SU-DHL-6 (cell line): ENCODE measurements around the gene PRKCA.
"Not testable (repeated sequence)": the region's sequence is repeated elsewhere in the genome, so short reads cannot be mapped to it uniquely, and the experiment has no call there.

ENCODE experiments used
- H2AFZ ChIP-seq: fragments of 200-600 bp; sonication (generic); 2 replicates; pipeline ENCODE4 v1.6.1; 2014; ENCODE audit warnings: low read depth, mild to moderate bottlenecking, moderate library complexity, mixed read lengths, antibody characterized with exemption, low read length; ENCODE audit not compliant: severe bottlenecking
- H3F3A ChIP-seq: fragments of 200-600 bp; shearing (Covaris generic); 2 replicates; pipeline ENCODE4 v1.6.0; 2016; ENCODE audit warnings: antibody characterized with exemption, mild to moderate bottlenecking; ENCODE audit not compliant: insufficient read depth
- H3K27ac ChIP-seq: fragments of 200-600 bp; sonication (generic); 2 replicates; pipeline ENCODE4 v1.5.1; 2016; ENCODE audit warnings: low read depth, mild to moderate bottlenecking, low read length, moderate library complexity, mixed read lengths
- H3K27me3 ChIP-seq: fragments of 200-600 bp; sonication (generic), shearing (Covaris generic); 2 replicates; pipeline ENCODE4 v1.6.0; 2014; ENCODE audit warnings: mild to moderate bottlenecking, low read length
- H3K36me3 ChIP-seq: fragments of 200-600 bp; sonication (generic); 2 replicates; pipeline ENCODE4 v1.6.1; 2014; ENCODE audit warnings: mild to moderate bottlenecking, low read length, mixed read lengths
- H3K4me2 ChIP-seq: fragments of 300-600, 200-600 bp; shearing (Covaris generic), sonication (generic); 2 replicates; pipeline ENCODE4 v1.6.0; 2014; ENCODE audit warnings: low read length, low read depth, mild to moderate bottlenecking; ENCODE audit not compliant: poor library complexity, severe bottlenecking
- H3K4me3 ChIP-seq: fragments of 200-600 bp; sonication (generic); 2 replicates; pipeline ENCODE4 v1.5.1; 2014; ENCODE audit warnings: antibody characterized with exemption, low read length, mild to moderate bottlenecking, mixed read lengths; ENCODE audit not compliant: insufficient read depth, poor library complexity, severe bottlenecking
- H3K79me2 ChIP-seq: fragments of 200-600 bp; sonication (generic); 2 replicates; pipeline ENCODE4 v1.6.1; 2014; ENCODE audit warnings: mild to moderate bottlenecking, low read length, moderate library complexity; ENCODE audit not compliant: insufficient read depth
- H3K9ac ChIP-seq: fragments of 200-600 bp; sonication (generic); 2 replicates; pipeline ENCODE4 v1.7.0; 2014; ENCODE audit warnings: mild to moderate bottlenecking, low read length
- H3K9me2 ChIP-seq: fragments of 200-600 bp; sonication (generic); replicated peaks from 2 replicates; pipeline ENCODE4 v1.6.1; 2014; ENCODE audit warnings: low read length; ENCODE audit not compliant: insufficient read depth
- H3K9me3 ChIP-seq: fragments of 200-600 bp; sonication (generic); 2 replicates; pipeline ENCODE4 v1.6.1; 2014; ENCODE audit warnings: low read length, mixed read lengths; ENCODE audit not compliant: insufficient read depth
- H4K20me1 ChIP-seq: fragments of 200-600 bp; sonication (generic); 2 replicates; pipeline ENCODE4 v1.6.1; 2014; ENCODE audit warnings: low read depth, mild to moderate bottlenecking, antibody characterized with exemption, low read length, moderate library complexity, mixed read lengths
- CTCF ChIP-seq: fragments of 200-600 bp; sonication (generic); IDR thresholded peaks from one replicate; pipeline ENCODE4 v1.5.1; 2017; ENCODE audit warnings: antibody characterized with exemption, mild to moderate bottlenecking, low read length, moderate library complexity; ENCODE audit not compliant: insufficient read depth, poor library complexity, severe bottlenecking
- EZH2phosphoT487 ChIP-seq: fragments of 200-600 bp; sonication (generic), shearing (Covaris generic); conservative IDR thresholded peaks from 2 replicates; pipeline ENCODE4 v1.6.1; 2018; ENCODE audit warnings: mild to moderate bottlenecking, antibody characterized with exemption, low read length, moderate library complexity, mixed read lengths

PRKCA gene

GRCh38 chr17:66487981-66488468 is 185.6 kb downstream of the PRKCA start:
- no peak overlapping the region for H3K4me3 ChIP-seq
- no peaks in the 10 kb centered on the region for H3K9me2 ChIP-seq
- H3K79me2 ChIP-seq, result peaks cover 87% of the 10 kb centered on the region
- no peak overlapping the region for H3K9ac ChIP-seq
- H3K27ac ChIP-seq, result peak overlapping the region; percentile 19; the same call in 1 of the 2 replicates
- TF ChIP-seq CTCF (no peak), EZH2phosphoT487 (no peak)
- H3K36me3 ChIP-seq, result no peaks in the 10 kb centered on the region
- H4K20me1 ChIP-seq, result no peaks in the 10 kb centered on the region
- no peak overlapping the region for H3K4me2 ChIP-seq
- H3F3A ChIP-seq, result peaks cover 8% of the 10 kb centered on the region; the same call in 1 of the 2 replicates
- H2AFZ ChIP-seq, result no peak overlapping the region
- no peaks in the 10 kb centered on the region for H3K27me3 ChIP-seq
- no peaks in the 10 kb centered on the region for H3K9me3 ChIP-seq

- no peaks in the 10 kb centered on the region for H3K27me3 ChIP-seq
- no peaks in the 10 kb centered on the region for H3K9me2 ChIP-seq
- H3F3A ChIP-seq, result peaks cover 8% of the 10 kb centered on the region; the same call in 1 of the 2 replicates
- no peak overlapping the region for H3K4me2 ChIP-seq
- no peaks in the 10 kb centered on the region for H3K9me3 ChIP-seq
- H3K79me2 ChIP-seq, result peaks cover 93% of the 10 kb centered on the region
- H3K9ac ChIP-seq, result no peak overlapping the region
- H3K27ac ChIP-seq, result no peak overlapping the region
- H3K36me3 ChIP-seq, result no peaks in the 10 kb centered on the region
- no peak overlapping the region for H3K4me3 ChIP-seq
- no peak for TF ChIP-seq CTCF
- TF ChIP-seq EZH2phosphoT487, result no peak
- no peaks in the 10 kb centered on the region for H4K20me1 ChIP-seq
- no peak overlapping the region for H2AFZ ChIP-seq
Measured at GRCh38 chr17:66488864-66489263, 186.5 kb downstream of the PRKCA start.

- H3F3A ChIP-seq, H2AFZ ChIP-seq, H3K9me3 ChIP-seq, H3K27me3 ChIP-seq, H3K9ac ChIP-seq, H3K4me3 ChIP-seq, H4K20me1 ChIP-seq, H3K36me3 ChIP-seq, H3K27ac ChIP-seq, H3K4me2 ChIP-seq, H3K9me2 ChIP-seq: not testable (repeated sequence)
- peaks cover 93% of the 10 kb centered on the region for H3K79me2 ChIP-seq
Measured at GRCh38 chr17:66489576-66489975, 187.2 kb downstream of the PRKCA start.

- TF ChIP-seq CTCF, result no peak
- no peak for TF ChIP-seq EZH2phosphoT487
- no peaks in the 10 kb centered on the region for H3K9me2 ChIP-seq
- H3K4me2 ChIP-seq, result peak overlapping the region; percentile 6
- H3K27ac ChIP-seq, result peak overlapping the region; percentile 33
- no peaks in the 10 kb centered on the region for H3F3A ChIP-seq
- H3K79me2 ChIP-seq, result peaks cover 80% of the 10 kb centered on the region
- no peak overlapping the region for H2AFZ ChIP-seq
- H3K36me3 ChIP-seq, result no peaks in the 10 kb centered on the region; the same call in 1 of the 2 replicates
- no peaks in the 10 kb centered on the region for H3K9me3 ChIP-seq
- H3K9ac ChIP-seq, result no peak overlapping the region
- H3K27me3 ChIP-seq, result no peaks in the 10 kb centered on the region
- H3K4me3 ChIP-seq, result no peak overlapping the region
- H4K20me1 ChIP-seq, result no peaks in the 10 kb centered on the region
Measured at GRCh38 chr17:66491213-66491612, 188.8 kb downstream of the PRKCA start.
